ENCODE measurements around the gene OR10J1. TPM values are rescaled to one million over a fixed set of nuclear protein-coding genes. Genes with fewer than 3 reads are reported as not detected.

OR10J1 gene, protein sequence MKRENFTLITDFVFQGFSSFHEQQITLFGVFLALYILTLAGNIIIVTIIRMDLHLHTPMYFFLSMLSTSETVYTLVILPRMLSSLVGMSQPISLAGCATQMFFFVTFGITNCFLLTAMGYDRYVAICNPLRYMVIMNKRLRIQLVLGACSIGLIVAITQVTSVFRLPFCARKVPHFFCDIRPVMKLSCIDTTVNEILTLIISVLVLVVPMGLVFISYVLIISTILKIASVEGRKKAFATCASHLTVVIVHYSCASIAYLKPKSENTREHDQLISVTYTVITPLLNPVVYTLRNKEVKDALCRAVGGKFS
- total RNA-seq = not detected

DNA sequence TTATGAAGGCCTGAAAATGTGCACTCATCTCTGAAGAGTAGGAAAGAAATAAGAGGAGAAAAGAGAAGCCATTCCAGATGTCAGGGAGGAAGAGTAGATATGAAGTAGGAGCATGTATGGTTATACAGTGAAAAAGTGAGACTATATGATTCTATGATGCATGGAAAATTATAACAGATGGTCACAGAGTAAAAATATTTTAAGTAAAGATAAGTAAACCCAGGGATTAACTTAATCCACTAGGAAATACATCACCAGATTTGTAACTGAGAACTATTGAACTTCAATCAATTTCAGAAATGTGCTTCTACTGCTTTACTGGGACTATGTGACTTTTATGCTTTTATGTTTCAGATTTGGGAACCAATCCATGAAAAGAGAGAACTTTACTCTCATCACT, at the start of gene OR10J1:
Gene OR10J1 (plus strand): TSS at position 301 of the 400 bp plus-strand sequence. CDS start 70 bp downstream, at position 371.
- Histone ChIP-seq H3K27me3 (replicated peaks; ENCODE audit: insufficient read depth) (no peaks in the 10 kb centered on the region), H3K9me3 (no peaks in the 10 kb centered on the region), H3K4me1 (ENCODE audit: control insufficient read depth in 1 of 2, low read depth in 2 of 2) (no peaks in the 10 kb centered on the region), H3K27ac (no peak within 1 kb of the TSS), H3K36me3 (no peaks in the 10 kb centered on the region), H3K4me3 (no peak within 1 kb of the TSS)
- no peak for ATAC-seq (ENCODE audit: insufficient number of reproducible peaks, low FRiP score, low read depth)
- TF ChIP-seq, protein P1, sequence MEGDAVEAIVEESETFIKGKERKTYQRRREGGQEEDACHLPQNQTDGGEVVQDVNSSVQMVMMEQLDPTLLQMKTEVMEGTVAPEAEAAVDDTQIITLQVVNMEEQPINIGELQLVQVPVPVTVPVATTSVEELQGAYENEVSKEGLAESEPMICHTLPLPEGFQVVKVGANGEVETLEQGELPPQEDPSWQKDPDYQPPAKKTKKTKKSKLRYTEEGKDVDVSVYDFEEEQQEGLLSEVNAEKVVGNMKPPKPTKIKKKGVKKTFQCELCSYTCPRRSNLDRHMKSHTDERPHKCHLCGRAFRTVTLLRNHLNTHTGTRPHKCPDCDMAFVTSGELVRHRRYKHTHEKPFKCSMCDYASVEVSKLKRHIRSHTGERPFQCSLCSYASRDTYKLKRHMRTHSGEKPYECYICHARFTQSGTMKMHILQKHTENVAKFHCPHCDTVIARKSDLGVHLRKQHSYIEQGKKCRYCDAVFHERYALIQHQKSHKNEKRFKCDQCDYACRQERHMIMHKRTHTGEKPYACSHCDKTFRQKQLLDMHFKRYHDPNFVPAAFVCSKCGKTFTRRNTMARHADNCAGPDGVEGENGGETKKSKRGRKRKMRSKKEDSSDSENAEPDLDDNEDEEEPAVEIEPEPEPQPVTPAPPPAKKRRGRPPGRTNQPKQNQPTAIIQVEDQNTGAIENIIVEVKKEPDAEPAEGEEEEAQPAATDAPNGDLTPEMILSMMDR (IDR thresholded peaks at IDR 0.05) = no peak
- no peak for DNase-seq (ENCODE audit: low spot score)

DNA sequence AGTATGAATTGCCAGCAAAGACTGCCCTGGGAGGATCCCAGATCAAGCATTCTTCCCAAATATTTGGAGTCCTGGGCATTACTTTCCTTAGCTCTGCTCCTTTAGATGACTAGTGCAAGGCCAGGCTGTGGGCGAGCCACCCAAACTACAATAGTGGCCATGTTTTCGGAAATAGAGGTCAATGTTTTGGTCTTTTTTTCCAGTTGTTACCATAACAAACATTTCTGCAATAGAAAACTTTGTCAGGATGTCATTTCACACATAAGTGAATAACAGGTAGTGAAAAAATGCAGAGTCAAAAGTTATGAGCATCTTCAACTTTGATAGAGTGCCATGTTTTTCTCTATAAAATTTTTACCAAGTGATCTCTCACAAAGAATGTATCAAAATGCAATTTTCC, 32.7 kb upstream of the OR10J1 start:
- Histone ChIP-seq H3K9me3 (no peaks in the 10 kb centered on the region), H3K27me3 (replicated peaks; ENCODE audit: insufficient read depth) (no peaks in the 10 kb centered on the region), H3K27ac (no peak overlapping the region), H3K4me3 (no peak overlapping the region), H3K36me3 (no peaks in the 10 kb centered on the region), H3K4me1 (ENCODE audit: control insufficient read depth in 1 of 2, low read depth in 2 of 2) (no peaks in the 10 kb centered on the region)
- ATAC-seq (ENCODE audit: insufficient number of reproducible peaks, low FRiP score, low read depth) (no peak), DNase-seq (ENCODE audit: low spot score) (no peak)
- TF ChIP-seq, protein P1 (IDR thresholded peaks at IDR 0.05) = no peak

DNA sequence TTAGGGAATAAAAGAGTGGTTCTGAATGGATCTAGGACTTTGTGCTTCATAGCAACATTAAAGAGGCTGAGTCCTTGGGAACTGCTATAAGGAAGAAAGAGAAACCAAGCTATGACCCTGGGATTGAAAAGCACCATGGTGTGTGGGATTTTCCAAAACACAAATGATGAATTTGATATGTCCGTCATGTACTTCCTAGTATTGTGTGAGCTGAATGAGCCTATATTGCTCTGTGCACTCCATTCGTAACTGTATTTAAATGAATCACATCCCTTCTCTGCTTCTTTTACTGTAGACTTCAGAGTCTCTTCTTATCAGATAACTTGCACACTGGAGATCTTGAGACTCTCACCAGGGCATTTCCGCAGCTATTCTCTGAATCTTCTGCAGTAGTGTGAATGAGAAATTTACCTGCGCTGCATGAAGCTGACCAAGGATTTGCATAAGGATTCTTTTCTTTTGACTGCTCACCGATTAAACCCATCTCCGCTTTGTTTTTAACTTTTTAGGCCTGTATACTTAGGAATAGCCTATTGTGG, 30.6 kb upstream of the OR10J1 start:
- no peaks in the 10 kb centered on the region for H3K27me3 ChIP-seq (replicated peaks; ENCODE audit: insufficient read depth)
- no peak for ATAC-seq (ENCODE audit: insufficient number of reproducible peaks, low FRiP score, low read depth)
- no peak overlapping the region for H3K27ac ChIP-seq
- H3K9me3 ChIP-seq = no peaks in the 10 kb centered on the region
- H3K36me3 ChIP-seq = no peaks in the 10 kb centered on the region
- no peak overlapping the region for H3K4me3 ChIP-seq
- no peak for DNase-seq (ENCODE audit: low spot score)
- TF ChIP-seq, protein P1 (IDR thresholded peaks at IDR 0.05) = no peak
- H3K4me1 ChIP-seq (ENCODE audit: control insufficient read depth in 1 of 2, low read depth in 2 of 2) = no peaks in the 10 kb centered on the region

DNA sequence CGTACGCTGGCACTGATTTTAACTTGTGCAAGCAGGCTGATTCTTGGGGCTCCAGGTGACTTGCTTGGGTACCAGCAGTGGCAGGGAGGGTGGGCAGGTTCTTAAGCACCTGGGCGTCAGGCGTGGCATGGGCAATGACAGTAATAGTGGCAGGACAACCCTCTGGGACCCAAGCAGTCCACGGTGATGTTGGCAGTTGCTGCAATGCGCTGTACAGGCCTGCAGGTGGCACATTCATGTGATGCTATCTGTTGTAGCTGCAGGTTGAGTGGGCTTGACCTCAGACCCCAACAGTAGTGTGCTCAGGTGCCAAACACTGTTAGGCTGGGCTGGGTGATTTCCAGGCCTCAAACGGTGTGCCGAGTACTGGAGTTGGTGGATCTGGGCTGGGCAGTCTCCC, 17.7 kb upstream of the OR10J1 start:
- DNase-seq (ENCODE audit: low spot score) = no peak

DNA sequence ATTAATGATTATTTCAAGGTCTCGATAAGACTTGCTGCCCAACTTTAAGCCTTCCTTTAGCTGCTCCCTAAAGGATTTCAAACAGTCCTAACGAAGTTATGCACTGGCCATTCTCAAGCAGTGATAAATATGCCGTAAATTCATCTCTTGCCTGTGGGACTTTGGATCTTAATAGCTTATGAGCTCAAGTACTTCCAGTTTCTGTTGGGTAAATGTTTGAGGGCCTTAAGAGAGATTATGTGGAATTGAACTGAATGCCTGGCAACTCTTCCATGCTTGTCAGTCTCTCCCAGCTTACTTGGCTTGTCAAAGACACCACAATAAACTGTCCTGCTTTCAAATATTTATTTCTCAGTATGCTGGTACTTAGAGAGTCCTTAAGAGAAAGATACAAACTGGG, 11.0 kb upstream of the OR10J1 start:
- H3K36me3 ChIP-seq = no peaks in the 10 kb centered on the region
- DNase-seq (ENCODE audit: low spot score) (no peak), ATAC-seq (ENCODE audit: insufficient number of reproducible peaks, low FRiP score, low read depth) (no peak)
- H3K4me1 ChIP-seq (ENCODE audit: control insufficient read depth in 1 of 2, low read depth in 2 of 2) = no peaks in the 10 kb centered on the region
- no peaks in the 10 kb centered on the region for H3K27me3 ChIP-seq (replicated peaks; ENCODE audit: insufficient read depth)
- no peaks in the 10 kb centered on the region for H3K9me3 ChIP-seq
- H3K27ac ChIP-seq = no peak overlapping the region
- no peak overlapping the region for H3K4me3 ChIP-seq
- TF ChIP-seq, protein P1 (IDR thresholded peaks at IDR 0.05) = no peak

More for the DNA sequence above, 17.7 kb upstream of the OR10J1 start:
- TF ChIP-seq, protein P1 (IDR thresholded peaks at IDR 0.05) = no peak
- Histone ChIP-seq H3K27ac (no peak overlapping the region), H3K4me1 (ENCODE audit: control insufficient read depth in 1 of 2, low read depth in 2 of 2) (no peaks in the 10 kb centered on the region), H3K9me3 (peaks cover 10% of the 10 kb centered on the region), H3K4me3 (no peak overlapping the region), H3K27me3 (replicated peaks; ENCODE audit: insufficient read depth) (no peaks in the 10 kb centered on the region), H3K36me3 (no peaks in the 10 kb centered on the region)
- ATAC-seq (ENCODE audit: insufficient number of reproducible peaks, low FRiP score, low read depth) = no peak
